ENCODE results near the gene TRIM77.
"Not testable (repeated sequence)": the region's sequence is repeated elsewhere in the genome, so short reads cannot be mapped to it uniquely, and the experiment has no call there.

TRIM77 gene

GRCh38 chr11:89737116-89737515 lies 27.0 kb downstream of the TRIM77 start:
- H3K4me3 ChIP-seq (ENCODE audit: low read length), result no peak overlapping the region
- H3K9ac ChIP-seq (ENCODE audit: low read length), result no peak overlapping the region
- H3K27ac ChIP-seq (ENCODE audit: low read length), result no peak overlapping the region
- no peak for TF ChIP-seq EZH2phosphoT487 (IDR thresholded peaks at IDR 0.05; ENCODE audit: low read depth)
- TF ChIP-seq, protein P1, sequence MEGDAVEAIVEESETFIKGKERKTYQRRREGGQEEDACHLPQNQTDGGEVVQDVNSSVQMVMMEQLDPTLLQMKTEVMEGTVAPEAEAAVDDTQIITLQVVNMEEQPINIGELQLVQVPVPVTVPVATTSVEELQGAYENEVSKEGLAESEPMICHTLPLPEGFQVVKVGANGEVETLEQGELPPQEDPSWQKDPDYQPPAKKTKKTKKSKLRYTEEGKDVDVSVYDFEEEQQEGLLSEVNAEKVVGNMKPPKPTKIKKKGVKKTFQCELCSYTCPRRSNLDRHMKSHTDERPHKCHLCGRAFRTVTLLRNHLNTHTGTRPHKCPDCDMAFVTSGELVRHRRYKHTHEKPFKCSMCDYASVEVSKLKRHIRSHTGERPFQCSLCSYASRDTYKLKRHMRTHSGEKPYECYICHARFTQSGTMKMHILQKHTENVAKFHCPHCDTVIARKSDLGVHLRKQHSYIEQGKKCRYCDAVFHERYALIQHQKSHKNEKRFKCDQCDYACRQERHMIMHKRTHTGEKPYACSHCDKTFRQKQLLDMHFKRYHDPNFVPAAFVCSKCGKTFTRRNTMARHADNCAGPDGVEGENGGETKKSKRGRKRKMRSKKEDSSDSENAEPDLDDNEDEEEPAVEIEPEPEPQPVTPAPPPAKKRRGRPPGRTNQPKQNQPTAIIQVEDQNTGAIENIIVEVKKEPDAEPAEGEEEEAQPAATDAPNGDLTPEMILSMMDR (IDR thresholded peaks at IDR 0.05; ENCODE audit: low read depth, low read length), result no peak
- no peaks in the 10 kb centered on the region for H3K36me3 ChIP-seq (replicated peaks; ENCODE audit: low read depth, low read length)
- H3K9me3 ChIP-seq (ENCODE audit: insufficient read depth, low read length), result no peaks in the 10 kb centered on the region
- no peak overlapping the region for H3K4me2 ChIP-seq (ENCODE audit: low read length)
- no peaks in the 10 kb centered on the region for H4K20me1 ChIP-seq (ENCODE audit: insufficient read depth, low read length)
- H3K79me2 ChIP-seq (ENCODE audit: low read length), result no peaks in the 10 kb centered on the region
- no peaks in the 10 kb centered on the region for H3K27me3 ChIP-seq (ENCODE audit: low read depth, low read length)
- no peak overlapping the region for H2AFZ ChIP-seq (ENCODE audit: low read depth, low read length)
- H3K4me1 ChIP-seq (ENCODE audit: low read length), result no peaks in the 10 kb centered on the region

- H3K27ac ChIP-seq (ENCODE audit: low read length); H3K9me3 ChIP-seq (ENCODE audit: insufficient read depth, low read length); H3K9ac ChIP-seq (ENCODE audit: low read length); H3K4me1 ChIP-seq (ENCODE audit: low read length); H3K79me2 ChIP-seq (ENCODE audit: low read length); H4K20me1 ChIP-seq (ENCODE audit: insufficient read depth, low read length); H2AFZ ChIP-seq (ENCODE audit: low read depth, low read length); H3K36me3 ChIP-seq (replicated peaks; ENCODE audit: low read depth, low read length); H3K4me3 ChIP-seq (ENCODE audit: low read length); H3K27me3 ChIP-seq (ENCODE audit: low read depth, low read length); H3K4me2 ChIP-seq (ENCODE audit: low read length): not testable (repeated sequence)
These were observed 31.3 kb downstream of the TRIM77 start for GRCh38 chr11:89741406-89741805.

GRCh38 chr11:89744158-89744557 lies 34.1 kb downstream of the TRIM77 start:
- H3K4me1 ChIP-seq (ENCODE audit: low read length); H4K20me1 ChIP-seq (ENCODE audit: insufficient read depth, low read length); H3K4me2 ChIP-seq (ENCODE audit: low read length); H3K27ac ChIP-seq (ENCODE audit: low read length); H3K4me3 ChIP-seq (ENCODE audit: low read length); H3K36me3 ChIP-seq (replicated peaks; ENCODE audit: low read depth, low read length); H3K9me3 ChIP-seq (ENCODE audit: insufficient read depth, low read length); H3K9ac ChIP-seq (ENCODE audit: low read length); H3K27me3 ChIP-seq (ENCODE audit: low read depth, low read length); H2AFZ ChIP-seq (ENCODE audit: low read depth, low read length); H3K79me2 ChIP-seq (ENCODE audit: low read length): not testable (repeated sequence)

- not testable (repeated sequence) for H3K27ac ChIP-seq (ENCODE audit: low read length)
These were observed 40.7 kb downstream of the TRIM77 start for GRCh38 chr11:89750822-89751221.

More at GRCh38 chr11:89750822-89751221, 40.7 kb downstream of the TRIM77 start:
- H3K79me2 ChIP-seq (ENCODE audit: low read length); H3K4me1 ChIP-seq (ENCODE audit: low read length); H3K27me3 ChIP-seq (ENCODE audit: low read depth, low read length); H3K9ac ChIP-seq (ENCODE audit: low read length); H2AFZ ChIP-seq (ENCODE audit: low read depth, low read length); H3K36me3 ChIP-seq (replicated peaks; ENCODE audit: low read depth, low read length); H3K9me3 ChIP-seq (ENCODE audit: insufficient read depth, low read length); H3K4me2 ChIP-seq (ENCODE audit: low read length); H4K20me1 ChIP-seq (ENCODE audit: insufficient read depth, low read length); H3K4me3 ChIP-seq (ENCODE audit: low read length): not testable (repeated sequence)
